ENCODE results near the gene WDR18. TPM values are rescaled to one million over a fixed set of nuclear protein-coding genes. Genes with fewer than 3 reads are reported as not detected.
A peak's percentile ranks its signal among the peaks of the same experiment; 100 is the strongest.

Gene WDR18, protein sequence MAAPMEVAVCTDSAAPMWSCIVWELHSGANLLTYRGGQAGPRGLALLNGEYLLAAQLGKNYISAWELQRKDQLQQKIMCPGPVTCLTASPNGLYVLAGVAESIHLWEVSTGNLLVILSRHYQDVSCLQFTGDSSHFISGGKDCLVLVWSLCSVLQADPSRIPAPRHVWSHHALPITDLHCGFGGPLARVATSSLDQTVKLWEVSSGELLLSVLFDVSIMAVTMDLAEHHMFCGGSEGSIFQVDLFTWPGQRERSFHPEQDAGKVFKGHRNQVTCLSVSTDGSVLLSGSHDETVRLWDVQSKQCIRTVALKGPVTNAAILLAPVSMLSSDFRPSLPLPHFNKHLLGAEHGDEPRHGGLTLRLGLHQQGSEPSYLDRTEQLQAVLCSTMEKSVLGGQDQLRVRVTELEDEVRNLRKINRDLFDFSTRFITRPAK
- total RNA-seq: 10 to 100 TPM; 18.2 to 42.8 TPM
- 11.8 to 34.4 reads per million in 2 donors for total RNA-seq

DNA sequence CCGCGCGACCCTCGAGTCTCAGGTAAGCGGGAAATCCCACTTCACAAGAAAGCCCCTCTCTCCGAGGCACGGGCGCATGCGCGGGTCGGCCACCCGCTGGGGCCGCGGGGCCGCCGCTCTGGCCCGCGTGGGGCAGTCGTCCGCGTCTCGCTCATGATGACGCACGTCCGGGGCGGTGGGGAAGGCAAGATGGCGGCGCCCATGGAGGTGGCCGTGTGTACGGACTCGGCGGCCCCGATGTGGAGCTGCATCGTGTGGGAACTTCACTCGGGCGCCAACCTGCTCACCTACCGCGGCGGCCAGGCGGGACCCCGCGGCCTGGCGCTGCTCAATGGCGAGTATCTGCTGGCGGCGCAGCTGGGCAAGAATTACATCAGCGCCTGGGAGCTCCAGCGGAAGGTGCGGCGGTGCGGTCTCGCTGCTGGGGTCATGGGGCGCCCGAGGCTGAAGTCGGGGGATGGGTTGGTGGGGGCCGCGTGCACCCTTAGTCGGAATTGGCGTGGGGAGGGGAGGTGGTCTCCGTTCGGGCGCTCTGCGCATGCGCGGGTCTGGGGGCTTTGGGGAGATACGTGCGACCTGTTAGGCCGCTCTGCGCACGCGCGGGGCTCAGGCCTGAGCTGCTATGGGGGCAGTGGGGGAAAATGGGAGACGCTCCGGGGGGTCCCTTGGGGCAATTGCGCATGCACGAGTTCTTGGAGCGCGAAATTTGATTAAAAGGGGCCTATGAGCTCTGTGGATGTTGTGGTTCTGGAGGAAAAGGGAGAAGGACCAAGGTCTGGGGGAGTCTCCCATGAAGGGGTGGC is at the start of gene WDR18:
WDR18 (plus strand) TSS at position 181 of the 803 bp plus-strand sequence; CDS start at position 190, 9 bp downstream.
- DNase-seq (peak; percentile 75 to 82 (median 78)), ATAC-seq (peak; percentile 89)
- Mint-ChIP-seq H3K4me3 (peak within 1 kb of the TSS; percentile 98), H3K27me3 (no peaks in the 10 kb centered on the region), H3K4me1 (peaks cover 15% of the 10 kb centered on the region), H3K36me3 (ENCODE audit: low read depth) (no peaks in the 10 kb centered on the region), H3K27ac (peak within 1 kb of the TSS; percentile 94)
- H3K9me3 ChIP-seq (ENCODE audit: control insufficient read depth, low read length, poor library complexity, severe bottlenecking): no peaks in the 10 kb centered on the region

DNA sequence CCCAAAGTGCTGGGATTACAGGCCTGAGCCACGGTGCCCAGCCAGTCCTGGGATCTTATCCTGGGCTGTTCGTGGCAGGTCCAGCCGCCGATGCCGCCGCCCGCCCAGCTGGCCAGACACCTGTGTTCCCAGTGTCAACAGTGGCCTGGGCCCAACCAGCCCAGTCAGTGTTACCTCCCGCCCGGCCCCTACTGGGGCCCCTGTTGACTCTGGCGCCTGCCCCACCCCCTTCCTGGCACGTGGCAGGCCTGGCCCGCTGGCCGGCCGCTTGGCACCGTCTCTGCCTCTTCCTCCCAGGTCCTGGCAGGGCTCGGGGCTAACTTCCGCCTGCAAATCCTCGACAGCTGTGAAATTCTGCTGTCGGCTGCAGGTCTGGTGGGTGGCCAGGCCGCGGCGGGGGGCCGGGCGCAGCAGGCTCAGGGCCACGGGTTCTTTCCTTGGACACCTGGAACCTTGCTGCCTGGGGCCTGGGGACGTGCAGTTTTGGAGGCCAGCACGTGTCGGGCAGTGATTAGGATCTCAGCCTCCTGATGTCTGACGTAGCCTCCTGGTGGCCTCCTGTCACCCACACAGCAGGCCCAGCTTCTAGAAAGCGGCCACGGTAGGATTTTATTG is 49.2 kb upstream of the WDR18 start:
- no peak overlapping the region for H3K27ac Mint-ChIP-seq
- H3K36me3 Mint-ChIP-seq (ENCODE audit: low read depth): peaks cover 4% of the 10 kb centered on the region
- peaks cover 23% of the 10 kb centered on the region for H3K4me1 Mint-ChIP-seq
- no peak for DNase-seq
- no peaks in the 10 kb centered on the region for H3K27me3 Mint-ChIP-seq
- no peaks in the 10 kb centered on the region for H3K9me3 ChIP-seq (ENCODE audit: control insufficient read depth, low read length, poor library complexity, severe bottlenecking)
- no peak for ATAC-seq
- no peak overlapping the region for H3K4me3 Mint-ChIP-seq

DNA sequence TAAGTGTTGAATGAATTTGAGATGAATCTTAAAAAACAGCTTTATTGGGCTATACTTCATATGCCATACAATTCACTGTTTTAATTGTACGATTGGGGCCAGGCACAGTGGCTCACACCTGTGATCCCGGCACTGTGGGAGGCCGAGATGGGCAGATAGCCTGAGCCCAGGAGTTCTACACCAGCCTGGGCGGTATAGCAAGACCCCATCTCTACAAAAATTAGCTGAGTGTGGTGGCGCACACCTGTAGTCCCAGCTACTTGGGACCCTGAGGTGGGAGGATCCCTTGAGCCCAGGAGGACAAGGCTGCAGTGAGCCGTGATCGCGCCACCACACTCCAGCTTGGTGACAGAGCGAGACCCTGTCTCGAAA is 48.0 kb upstream of the WDR18 start:
- H3K4me3 Mint-ChIP-seq: no peak overlapping the region
- ATAC-seq (no peak), DNase-seq (no peak)
- no peaks in the 10 kb centered on the region for H3K27me3 Mint-ChIP-seq
- H3K4me1 Mint-ChIP-seq: peaks cover 30% of the 10 kb centered on the region
- no peak overlapping the region for H3K27ac Mint-ChIP-seq
- H3K36me3 Mint-ChIP-seq (ENCODE audit: low read depth): peaks cover 4% of the 10 kb centered on the region
- no peaks in the 10 kb centered on the region for H3K9me3 ChIP-seq (ENCODE audit: control insufficient read depth, low read length, poor library complexity, severe bottlenecking)

DNA sequence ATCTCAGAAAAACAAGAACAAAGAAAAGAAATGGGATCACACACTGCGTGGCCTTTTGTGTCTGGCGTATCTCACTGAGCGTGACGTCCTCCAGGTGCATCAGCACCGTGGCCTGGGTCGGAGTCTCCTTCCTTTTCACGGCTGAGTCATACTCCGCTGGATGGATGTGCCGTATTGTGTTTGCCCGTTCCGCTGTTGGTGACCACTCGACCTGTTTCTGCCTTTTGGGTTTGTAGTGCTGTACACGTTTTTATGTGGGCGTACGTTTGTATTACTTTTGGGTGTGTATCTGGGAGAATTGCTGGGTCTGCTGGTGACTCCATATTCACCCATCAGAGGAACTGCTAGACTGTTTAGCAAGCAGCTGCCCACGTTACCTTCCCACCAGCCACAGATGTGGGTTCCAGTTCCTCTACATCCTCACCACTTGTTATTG is 46.9 kb upstream of the WDR18 start:
- Mint-ChIP-seq H3K27me3 (no peaks in the 10 kb centered on the region), H3K36me3 (ENCODE audit: low read depth) (peaks cover 4% of the 10 kb centered on the region), H3K27ac (no peak overlapping the region), H3K4me1 (peaks cover 32% of the 10 kb centered on the region), H3K4me3 (no peak overlapping the region)
- no peaks in the 10 kb centered on the region for H3K9me3 ChIP-seq (ENCODE audit: control insufficient read depth, low read length, poor library complexity, severe bottlenecking)
- no peak for DNase-seq
- ATAC-seq: peak; percentile 16

DNA sequence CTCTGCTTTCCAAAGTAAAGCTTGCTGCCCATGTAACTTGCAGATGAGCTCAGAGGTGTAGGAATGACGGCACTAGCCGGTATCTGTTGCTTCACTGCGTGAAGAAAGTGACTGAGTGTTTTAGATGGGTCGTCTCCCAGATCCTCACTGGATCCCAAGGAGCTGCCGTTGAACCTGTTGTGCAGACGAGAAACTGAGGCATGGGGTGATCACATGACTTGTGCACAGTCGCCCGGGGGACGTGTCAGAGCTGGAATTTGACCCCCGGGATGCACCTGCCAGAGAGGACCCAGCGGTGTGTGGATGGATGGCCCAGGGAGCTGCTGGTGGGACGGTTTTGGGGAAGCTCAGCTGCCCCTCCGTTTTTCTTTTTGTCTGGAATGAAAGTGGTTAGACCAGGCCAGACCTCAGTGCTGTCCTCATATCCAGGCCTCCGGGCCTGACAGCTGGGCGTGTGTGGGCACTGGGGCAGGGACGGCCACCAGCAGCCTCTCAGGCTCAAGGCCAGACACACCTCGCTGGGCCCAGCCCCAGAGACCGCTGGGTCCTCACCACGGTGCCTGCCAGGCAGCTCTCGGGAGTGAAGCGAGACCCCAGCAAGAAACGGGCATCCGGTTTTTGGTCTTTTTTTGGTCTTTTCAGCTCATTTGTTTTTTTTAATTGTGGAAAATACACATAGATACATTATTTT is 45.8 kb upstream of the WDR18 start:
- H3K9me3 ChIP-seq (ENCODE audit: control insufficient read depth, low read length, poor library complexity, severe bottlenecking): no peaks in the 10 kb centered on the region
- peaks cover 2% of the 10 kb centered on the region for H3K36me3 Mint-ChIP-seq (ENCODE audit: low read depth)
- H3K4me3 Mint-ChIP-seq: no peak overlapping the region
- DNase-seq: no peak
- no peaks in the 10 kb centered on the region for H3K27me3 Mint-ChIP-seq
- H3K27ac Mint-ChIP-seq: no peak overlapping the region
- peaks cover 26% of the 10 kb centered on the region for H3K4me1 Mint-ChIP-seq
- no peak for ATAC-seq

DNA sequence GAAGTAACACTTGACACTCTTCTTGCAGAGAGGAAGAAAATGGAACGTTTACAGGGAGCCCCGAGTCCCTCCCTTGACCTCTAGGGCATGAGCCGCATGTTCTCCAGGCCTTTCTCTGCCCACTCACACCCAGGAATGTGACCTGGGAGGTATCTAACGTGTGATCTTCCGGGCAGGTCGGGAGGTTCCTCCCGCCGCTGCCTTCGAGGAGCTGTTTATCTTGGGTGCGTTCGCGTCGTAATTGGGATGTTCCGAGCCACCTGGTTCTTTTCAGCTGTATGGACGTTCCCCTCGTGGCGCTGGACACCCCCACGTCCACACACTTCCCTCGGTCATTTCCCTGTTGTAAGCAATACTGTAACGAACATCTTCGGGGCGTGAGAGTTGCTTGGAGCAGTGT is 44.7 kb upstream of the WDR18 start:
- Mint-ChIP-seq H3K36me3 (ENCODE audit: low read depth) (peaks cover 2% of the 10 kb centered on the region), H3K27ac (peak overlapping the region; percentile 84), H3K4me1 (peaks cover 23% of the 10 kb centered on the region), H3K4me3 (peak overlapping the region; percentile 43), H3K27me3 (no peaks in the 10 kb centered on the region)
- no peak for ATAC-seq
- DNase-seq: no peak
- H3K9me3 ChIP-seq (ENCODE audit: control insufficient read depth, low read length, poor library complexity, severe bottlenecking): no peaks in the 10 kb centered on the region

DNA sequence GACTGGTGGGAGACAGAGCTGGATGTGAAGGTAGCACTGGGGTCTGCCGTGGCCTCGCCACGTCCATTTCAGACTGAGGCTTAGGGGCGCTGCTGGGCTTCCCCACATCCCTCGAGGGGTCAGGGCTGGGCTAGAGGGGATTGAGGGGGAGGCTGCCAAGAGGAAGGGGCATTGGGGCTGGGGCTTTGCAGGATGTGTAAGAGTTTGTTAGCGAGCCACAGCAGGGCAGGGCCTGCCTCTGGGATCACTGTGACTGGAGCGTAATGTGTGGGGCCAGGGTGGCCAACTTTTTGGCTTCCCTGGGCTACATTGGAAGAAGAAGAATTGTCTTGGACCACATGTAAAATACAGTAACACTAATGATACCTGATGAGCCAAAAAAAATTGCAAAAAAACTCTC is 44.2 kb upstream of the WDR18 start:
- Mint-ChIP-seq H3K27ac (peak overlapping the region; percentile 84), H3K36me3 (ENCODE audit: low read depth) (peaks cover 2% of the 10 kb centered on the region), H3K4me3 (peak overlapping the region; percentile 88), H3K4me1 (peaks cover 23% of the 10 kb centered on the region), H3K27me3 (no peaks in the 10 kb centered on the region)
- no peaks in the 10 kb centered on the region for H3K9me3 ChIP-seq (ENCODE audit: control insufficient read depth, low read length, poor library complexity, severe bottlenecking)
- DNase-seq (no peak), ATAC-seq (no peak)

DNA sequence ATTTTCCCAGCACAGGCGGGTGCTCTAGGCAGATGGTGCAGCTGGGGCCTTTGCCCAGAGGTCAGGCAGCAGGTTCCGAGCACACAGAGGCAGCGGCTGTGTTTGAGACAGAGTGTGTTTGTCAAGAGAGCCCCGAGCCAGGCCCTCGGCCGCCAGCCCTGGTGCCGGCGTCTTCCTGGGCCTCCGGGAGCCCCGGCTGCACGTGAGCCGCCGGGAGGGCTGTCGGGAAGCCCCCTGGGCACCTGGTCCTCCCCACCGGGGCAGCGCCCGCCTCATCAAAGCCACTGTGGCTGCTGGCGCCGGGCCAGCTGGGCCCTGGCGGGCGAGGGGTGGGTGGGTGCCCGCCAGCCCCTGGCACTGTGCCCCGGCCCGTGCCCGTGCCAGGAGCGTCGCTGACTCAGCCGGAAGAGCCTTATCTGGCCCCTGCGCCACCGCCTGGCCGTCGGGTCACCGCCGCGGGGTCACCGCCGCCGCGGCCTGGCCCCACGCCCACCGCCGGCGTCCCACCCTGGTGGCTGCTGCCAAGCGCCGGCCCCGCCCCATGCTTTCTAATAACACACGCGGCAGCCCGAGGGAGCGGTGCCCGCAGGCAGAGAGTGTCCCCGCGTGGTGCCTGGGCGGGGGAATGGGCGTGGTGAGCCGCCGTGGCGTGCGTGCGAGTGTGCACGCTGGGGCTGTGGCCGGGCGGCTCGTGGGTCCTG is 43.4 kb upstream of the WDR18 start:
- peak; percentile 80 for ATAC-seq
- Mint-ChIP-seq H3K4me1 (peaks cover 23% of the 10 kb centered on the region), H3K27me3 (no peaks in the 10 kb centered on the region), H3K27ac (no peak overlapping the region), H3K36me3 (ENCODE audit: low read depth) (peaks cover 2% of the 10 kb centered on the region), H3K4me3 (peak overlapping the region; percentile 88)
- no peaks in the 10 kb centered on the region for H3K9me3 ChIP-seq (ENCODE audit: control insufficient read depth, low read length, poor library complexity, severe bottlenecking)
- peak; percentile 64 to 78 (median 73) for DNase-seq

DNA sequence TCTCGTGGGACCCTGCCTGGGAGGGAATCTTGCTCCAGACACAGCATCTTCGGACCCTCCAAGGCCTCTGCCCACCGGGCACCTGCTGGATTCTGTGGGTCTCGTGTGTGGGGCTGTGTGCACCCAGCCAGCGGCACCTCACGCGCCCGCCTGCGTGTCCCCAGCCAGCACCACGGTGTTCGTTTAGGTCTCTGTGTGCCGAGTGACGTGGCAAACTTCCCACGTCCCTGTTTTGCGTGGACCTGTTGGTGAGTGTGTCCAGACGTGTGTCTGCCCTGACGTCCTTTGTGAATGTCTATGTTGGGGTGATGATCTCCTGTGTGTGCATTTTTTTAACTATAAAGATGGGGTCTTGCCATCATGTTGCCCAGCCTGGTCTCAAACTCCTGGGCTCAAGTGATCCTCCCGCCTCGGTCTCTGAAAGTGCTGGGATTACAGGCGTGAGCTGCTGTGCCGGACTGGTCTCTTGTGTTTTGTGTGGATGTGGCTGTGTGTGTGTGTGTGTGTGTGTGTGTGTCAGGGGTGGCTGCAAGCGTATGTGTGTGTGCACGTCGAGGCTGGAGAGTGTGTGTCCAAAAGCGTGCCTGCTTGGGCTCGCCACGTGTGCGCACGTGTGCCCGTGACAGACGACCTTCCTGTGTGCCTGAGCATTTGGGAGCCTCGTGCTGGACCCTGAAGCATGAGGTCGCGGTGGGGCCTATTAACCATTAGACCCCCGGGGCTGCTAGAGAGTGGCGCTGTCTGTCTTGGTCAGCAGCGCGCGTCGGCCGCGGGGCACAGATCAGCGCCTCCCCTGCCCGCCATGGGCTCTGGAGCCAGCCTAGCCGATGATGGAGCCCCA is 42.6 kb upstream of the WDR18 start:
- DNase-seq (no peak), ATAC-seq (peak; percentile 5)
- Mint-ChIP-seq H3K36me3 (ENCODE audit: low read depth) (peaks cover 2% of the 10 kb centered on the region), H3K4me1 (peaks cover 23% of the 10 kb centered on the region), H3K4me3 (peak overlapping the region; percentile 82), H3K27ac (peak overlapping the region; percentile 60), H3K27me3 (no peaks in the 10 kb centered on the region)
- no peaks in the 10 kb centered on the region for H3K9me3 ChIP-seq (ENCODE audit: control insufficient read depth, low read length, poor library complexity, severe bottlenecking)

DNA sequence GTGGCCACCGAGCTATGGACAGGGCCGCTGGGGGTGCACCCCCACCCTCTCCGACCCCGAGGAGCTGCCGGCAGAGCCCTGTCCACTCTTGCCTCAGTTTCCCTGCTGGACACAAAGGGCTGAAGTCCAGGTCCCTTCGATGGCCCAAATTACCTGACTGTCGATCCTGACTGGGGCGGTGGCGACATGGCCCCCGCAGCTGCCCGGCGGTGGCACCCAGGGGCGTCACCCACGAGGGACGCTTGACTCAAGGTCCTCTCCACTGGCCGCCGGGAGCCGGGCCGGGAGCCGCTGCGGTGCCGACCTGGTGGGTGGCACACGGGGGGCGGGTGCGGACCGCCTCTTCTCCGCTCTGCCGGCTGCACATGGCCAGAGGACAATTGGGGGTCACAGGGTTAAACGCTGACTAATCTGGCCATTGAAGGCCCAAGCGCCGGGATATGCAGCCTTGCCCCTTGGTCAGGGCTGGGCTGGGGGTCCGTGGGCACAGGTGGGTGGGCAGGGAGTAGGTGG is 42.0 kb upstream of the WDR18 start:
- peaks cover 20% of the 10 kb centered on the region for H3K4me1 Mint-ChIP-seq
- H3K27me3 Mint-ChIP-seq: no peaks in the 10 kb centered on the region
- DNase-seq (no peak), ATAC-seq (no peak)
- H3K27ac Mint-ChIP-seq: peak overlapping the region; percentile 60
- H3K36me3 Mint-ChIP-seq (ENCODE audit: low read depth): peaks cover 2% of the 10 kb centered on the region
- H3K9me3 ChIP-seq (ENCODE audit: control insufficient read depth, low read length, poor library complexity, severe bottlenecking): no peaks in the 10 kb centered on the region
- no peak overlapping the region for H3K4me3 Mint-ChIP-seq

DNA sequence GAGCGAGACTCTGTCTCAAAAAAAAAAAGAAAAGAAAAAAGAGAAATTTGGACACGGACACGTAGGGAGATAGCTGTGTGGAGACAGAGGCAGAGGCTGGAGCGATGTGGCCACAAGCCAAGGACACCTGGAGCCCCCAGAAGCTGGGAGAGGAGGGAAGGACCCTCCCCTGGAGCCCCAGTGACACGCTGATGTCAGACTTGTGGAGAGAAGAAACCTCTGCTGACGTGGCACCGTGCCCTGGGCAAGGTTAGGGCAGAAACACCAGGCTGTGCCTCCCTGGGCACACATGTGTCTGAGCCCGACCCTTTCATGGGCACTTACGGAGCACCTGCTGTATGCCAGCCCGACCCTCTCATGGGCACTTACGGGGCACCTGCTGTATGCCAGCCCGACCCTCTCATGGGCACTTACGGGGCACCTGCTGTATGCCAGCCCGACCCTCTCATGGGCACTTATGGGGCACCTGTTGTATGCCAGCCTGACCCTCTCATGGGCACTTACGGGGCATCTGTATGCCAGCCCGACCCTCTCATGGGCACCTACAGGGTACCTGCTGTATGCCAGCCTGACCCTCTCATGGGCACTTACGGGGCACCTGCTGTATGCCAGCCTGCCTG is 40.5 kb upstream of the WDR18 start:
- no peaks in the 10 kb centered on the region for H3K9me3 ChIP-seq (ENCODE audit: control insufficient read depth, low read length, poor library complexity, severe bottlenecking)
- no peak for DNase-seq
- H3K27me3 Mint-ChIP-seq: no peaks in the 10 kb centered on the region
- peaks cover 17% of the 10 kb centered on the region for H3K4me1 Mint-ChIP-seq
- no peak overlapping the region for H3K4me3 Mint-ChIP-seq
- no peaks in the 10 kb centered on the region for H3K36me3 Mint-ChIP-seq (ENCODE audit: low read depth)
- ATAC-seq: no peak
- no peak overlapping the region for H3K27ac Mint-ChIP-seq
